ENCODE measurements around the gene TMEM163.
"Not testable (repeated sequence)": the region's sequence is repeated elsewhere in the genome, so short reads cannot be mapped to it uniquely, and the experiment has no call there.

Gene TMEM163

GRCh38 chr2:134609924-134610513, 108.8 kb downstream of the TMEM163 start:
- DNase-seq: no peak

- DNase-seq: no peak
Measured at GRCh38 chr2:134603966-134604365, 114.8 kb downstream of the TMEM163 start.

- no peak for DNase-seq
Measured at GRCh38 chr2:134602666-134603065, 116.1 kb downstream of the TMEM163 start.

GRCh38 chr2:134601264-134601663, 117.5 kb downstream of the TMEM163 start:
- DNase-seq: no peak

- DNase-seq: no peak
Measured at GRCh38 chr2:134600208-134600607, 118.6 kb downstream of the TMEM163 start.

GRCh38 chr2:134599236-134599635, 119.6 kb downstream of the TMEM163 start:
- no peak for DNase-seq

GRCh38 chr2:134594399-134594798, 124.4 kb downstream of the TMEM163 start:
- no peak for DNase-seq

GRCh38 chr2:134593519-134593918, 125.3 kb downstream of the TMEM163 start:
- DNase-seq: no peak

- no peak for DNase-seq
Measured at GRCh38 chr2:134592377-134592776, 126.4 kb downstream of the TMEM163 start.

GRCh38 chr2:134591526-134591925, 127.3 kb downstream of the TMEM163 start:
- DNase-seq: no peak

- no peak for DNase-seq
Measured at GRCh38 chr2:134590679-134591078, 128.1 kb downstream of the TMEM163 start.

GRCh38 chr2:134589171-134590083, 129.4 kb downstream of the TMEM163 start:
- not testable (repeated sequence) for DNase-seq

- DNase-seq: no peak
Measured at GRCh38 chr2:134588556-134588955, 130.2 kb downstream of the TMEM163 start.

GRCh38 chr2:134586326-134586965, 132.4 kb downstream of the TMEM163 start:
- no peak for DNase-seq

- no peak for DNase-seq
Measured at GRCh38 chr2:134583997-134584520, 134.7 kb downstream of the TMEM163 start.

GRCh38 chr2:134583462-134583861, 135.3 kb downstream of the TMEM163 start:
- DNase-seq: no peak

- no peak for DNase-seq
Measured at GRCh38 chr2:134582547-134582899, 136.3 kb downstream of the TMEM163 start.

- DNase-seq: no peak
Measured at GRCh38 chr2:134581877-134582546, 136.8 kb downstream of the TMEM163 start.

- DNase-seq: no peak
Measured at GRCh38 chr2:134578316-134578715, 140.5 kb downstream of the TMEM163 start.

- no peak for DNase-seq
Measured at GRCh38 chr2:134576478-134576877, 142.3 kb downstream of the TMEM163 start.

GRCh38 chr2:134575888-134576287, 142.9 kb downstream of the TMEM163 start:
- DNase-seq: no peak

- DNase-seq: no peak
Measured at GRCh38 chr2:134574611-134575330, 144.0 kb downstream of the TMEM163 start.
